Non-pigmented ciliary epithelial cell (primary cell): ENCODE data around the gene TSC22D2.

Experiments
- DNase-seq: peaks from one replicate; pipeline ENCODE4 v3.0.0-alpha.2; 2010; ENCODE audit warnings: low read depth

Gene TSC22D2

GRCh38 chr3:150408221-150409124 lies at the start of gene TSC22D2:
Gene TSC22D2, plus strand, starts transcription at chr3:150408298. Its CDS starts 1,053 bp downstream, at chr3:150409351.
- no peak for DNase-seq

DNA sequence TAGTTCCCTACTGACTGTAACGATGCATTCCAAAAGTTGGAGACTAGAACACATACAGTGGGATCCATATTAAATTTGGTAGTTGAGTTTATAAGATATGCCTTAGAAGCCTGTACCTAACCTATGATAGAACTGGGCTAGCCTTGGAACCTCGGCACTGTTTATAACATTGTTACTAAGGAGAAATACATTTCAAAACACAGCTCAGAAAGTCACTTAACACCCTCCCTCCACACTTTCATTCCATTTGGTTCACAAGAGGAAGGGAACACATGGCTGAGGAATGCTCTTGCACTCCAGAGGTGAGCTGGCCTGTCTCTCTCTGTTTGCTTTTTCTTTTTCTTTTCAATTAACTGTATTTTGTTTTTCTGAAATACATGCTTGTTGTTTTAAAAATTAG lies 48.7 kb upstream of the TSC22D2 start:
- DNase-seq, result no peak

GRCh38 chr3:150360966-150361365 lies 47.1 kb upstream of the TSC22D2 start:
- DNase-seq, result no peak

GRCh38 chr3:150362515-150363302 lies 45.4 kb upstream of the TSC22D2 start:
- no peak for DNase-seq

- no peak for DNase-seq
These were observed 44.7 kb upstream of the TSC22D2 start for GRCh38 chr3:150363420-150363819.

- DNase-seq, result no peak
These were observed 42.9 kb upstream of the TSC22D2 start for GRCh38 chr3:150365132-150365604.

DNA sequence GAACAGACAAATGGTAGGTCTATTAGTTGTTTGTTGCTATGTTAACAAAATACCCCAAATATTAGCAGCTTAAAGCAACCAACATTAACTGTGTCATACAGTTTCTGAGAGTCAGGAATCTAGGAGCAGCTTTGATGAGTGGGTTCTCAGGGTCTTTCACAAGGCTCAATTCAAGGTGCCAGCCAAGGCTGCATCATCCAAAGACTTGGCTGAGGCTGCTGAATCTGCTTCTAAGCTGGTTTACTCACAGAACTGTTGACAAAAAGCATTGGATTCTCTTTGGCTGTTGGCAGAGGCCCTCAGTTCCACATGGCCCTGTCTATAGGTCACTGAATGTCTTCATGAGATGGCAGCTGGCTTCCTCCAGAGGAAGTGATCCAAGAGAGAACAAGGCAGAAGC lies 40.3 kb upstream of the TSC22D2 start:
- no peak for DNase-seq

- peak; percentile 93 for DNase-seq
These were observed 37.9 kb upstream of the TSC22D2 start for GRCh38 chr3:150370122-150370602.

- no peak for DNase-seq
These were observed 37.1 kb upstream of the TSC22D2 start for GRCh38 chr3:150370999-150371398.

- peak; percentile 100 for DNase-seq
These were observed 36.3 kb upstream of the TSC22D2 start for GRCh38 chr3:150371741-150372254.

DNA sequence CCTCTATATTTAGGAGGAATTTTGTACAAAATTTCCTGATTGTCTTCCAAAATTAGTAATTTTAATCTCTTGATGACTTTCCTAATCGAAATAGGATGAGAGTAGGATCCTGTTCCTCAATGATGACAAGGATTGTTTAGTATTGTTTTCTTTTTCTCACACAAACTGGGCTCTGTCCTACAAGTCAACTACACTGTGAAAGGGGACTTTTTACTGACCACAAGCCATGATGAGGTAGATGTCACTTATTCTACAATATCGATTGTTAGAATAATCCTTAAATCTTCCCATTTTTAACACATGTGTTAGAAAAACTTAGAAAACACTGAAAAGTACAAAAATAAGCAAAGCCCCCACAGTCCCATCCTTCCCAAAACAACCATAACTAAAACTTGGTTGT lies 35.8 kb upstream of the TSC22D2 start:
- DNase-seq, result no peak

GRCh38 chr3:150372722-150373121 lies 35.4 kb upstream of the TSC22D2 start:
- DNase-seq, result no peak

GRCh38 chr3:150373234-150373875 lies 34.7 kb upstream of the TSC22D2 start:
- no peak for DNase-seq

DNA sequence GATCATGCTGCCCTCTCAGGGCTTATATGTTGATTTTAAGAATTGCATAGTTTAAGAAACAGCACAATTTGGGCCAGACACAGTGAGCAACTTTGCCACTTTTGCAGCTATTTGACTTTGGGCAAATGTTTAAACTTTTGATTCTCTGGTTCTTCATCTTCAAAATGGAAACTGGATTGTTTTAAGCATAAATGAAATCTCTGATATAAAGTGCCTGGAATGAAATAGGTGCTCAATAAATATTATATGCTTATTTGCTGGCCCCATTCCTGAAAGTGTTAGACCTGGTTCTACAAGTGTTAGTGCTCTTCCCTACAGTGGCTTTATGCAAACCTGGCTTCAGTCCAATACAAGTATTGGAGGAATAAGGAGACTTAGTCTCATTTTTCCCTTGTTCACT lies 33.1 kb upstream of the TSC22D2 start:
- DNase-seq, result no peak

- DNase-seq, result no peak
These were observed 31.9 kb upstream of the TSC22D2 start for GRCh38 chr3:150376001-150376848.

DNA sequence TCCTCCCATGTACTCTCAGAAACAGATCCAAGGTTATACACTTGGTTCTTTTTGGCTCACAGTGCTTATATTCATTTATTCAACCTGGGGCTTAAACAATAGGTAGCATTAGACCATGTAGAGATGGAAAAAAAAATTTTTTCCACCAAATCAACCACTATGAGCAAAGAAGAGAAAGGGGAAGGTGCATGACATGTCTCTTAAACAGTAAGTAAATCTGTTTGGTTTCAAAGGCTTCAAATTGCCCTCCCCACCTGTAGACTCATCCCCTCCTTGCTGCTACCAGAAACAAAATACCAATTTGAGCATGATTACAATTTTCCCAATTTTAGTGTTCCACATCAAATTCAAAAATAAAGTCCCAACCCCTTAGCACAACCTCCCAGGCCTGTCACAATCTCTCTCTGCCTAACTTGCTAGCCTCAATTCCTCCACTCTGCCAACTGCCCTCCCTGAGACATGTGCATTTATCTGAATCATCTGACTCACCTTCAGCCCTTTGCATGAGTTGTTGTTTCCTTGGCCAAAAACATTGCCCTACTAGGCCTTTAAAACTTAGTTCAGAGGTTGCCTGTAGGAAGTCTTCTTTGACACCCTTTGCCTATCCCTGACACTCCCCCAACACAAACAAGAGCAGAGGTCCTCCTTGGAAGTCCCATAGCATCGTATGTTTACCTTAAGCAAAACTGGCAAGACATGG lies 30.3 kb upstream of the TSC22D2 start:
- DNase-seq, result no peak

DNA sequence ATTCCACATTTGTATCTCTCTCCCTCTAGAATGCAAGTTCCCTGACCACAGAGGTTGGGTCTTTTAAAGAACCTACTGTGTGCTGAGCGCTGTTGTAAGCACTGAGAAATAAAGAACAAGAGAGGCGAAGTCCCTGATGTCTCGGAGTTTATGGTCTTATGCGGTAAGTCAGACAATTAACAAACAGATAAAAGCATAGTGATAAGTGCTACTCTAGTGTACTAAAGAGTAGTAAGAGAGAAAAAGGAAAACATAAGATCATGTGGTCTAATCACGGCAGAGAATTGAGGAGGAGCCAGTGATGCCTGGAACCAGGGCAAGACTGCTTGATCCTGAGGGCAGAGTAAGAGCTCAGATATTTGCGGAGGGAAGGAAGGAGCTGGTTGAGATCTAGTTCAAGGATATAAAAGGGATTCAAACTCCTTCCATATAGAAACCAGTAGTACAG lies 29.8 kb upstream of the TSC22D2 start:
- DNase-seq, result no peak

GRCh38 chr3:150379469-150379868 lies 28.6 kb upstream of the TSC22D2 start:
- no peak for DNase-seq

GRCh38 chr3:150384296-150385212 lies 23.5 kb upstream of the TSC22D2 start:
- no peak for DNase-seq
